HEK293 (cell line): Measurements from ENCODE around the gene PITPNM3.
"Not testable (repeated sequence)": the region's sequence is repeated elsewhere in the genome, so short reads cannot be mapped to it uniquely, and the experiment has no call there.

Source experiments
- CTCF ChIA-PET: fragments of 350-600 bp; formaldehyde crosslinking; extraction: SDS; loops from one replicate; lab custom pipeline; 2021; ENCODE audit warnings: antibody characterized with exemption; lab: Yijun Ruan, JAX
- POLR2A ChIA-PET: fragments of 300-600 bp; formaldehyde crosslinking; extraction: SDS; loops from one replicate; lab custom pipeline; 2020; ENCODE audit warnings: antibody characterized with exemption, inconsistent platforms; lab: Yijun Ruan, JAX
- H3K27ac ChIP-seq: fragments of 200-500 bp; sonication (Bioruptor generic); 2 replicates; pipeline ENCODE4 v1.5.1; 2014; ENCODE audit warnings: low read depth, low read length, control low read depth, inconsistent platforms; ENCODE audit errors: extremely low read depth
- H3K36me3 ChIP-seq, 2 experiments: fragments of 200-500 bp in 1 of 2; sonication (Bioruptor generic) in 1 of 2; 1 replicate in 1 of 2; 2 replicates in 1 of 2; pipeline ENCODE4 v1.5.1; 2014 to 2017; ENCODE audit warnings: inconsistent platforms in 2 of 2, low read length in 2 of 2; ENCODE audit not compliant: control insufficient read depth in 2 of 2, insufficient read depth in 1 of 2
- H3K4me1 ChIP-seq: fragments of 200-500 bp; sonication (Bioruptor generic); 2 replicates; pipeline ENCODE4 v1.5.1; 2014; ENCODE audit warnings: mild to moderate bottlenecking, low read length, inconsistent platforms; ENCODE audit not compliant: control insufficient read depth, insufficient read depth
- H3K4me3 ChIP-seq: 2 replicates; pipeline ENCODE4 v1.5.1; 2011; ENCODE audit warnings: low read depth, mild to moderate bottlenecking, control low read depth, low read length, moderate library complexity
- H3K9me3 ChIP-seq: fragments of 200-500 bp; sonication (Bioruptor generic); 2 replicates; pipeline ENCODE4 v1.5.1; 2014; ENCODE audit warnings: low read depth, low read length, inconsistent platforms; ENCODE audit not compliant: control insufficient read depth, insufficient read depth
- EGR2 ChIP-seq: fragments of 450-650 bp; formaldehyde crosslinking; IDR thresholded peaks from 2 replicates; pipeline ENCODE4 v1.5.1; 2016; ENCODE audit warnings: low read depth, missing biosample characterization, missing genetic modification characterization
- REPIN1 ChIP-seq: fragments of 450-650 bp; formaldehyde crosslinking; IDR thresholded peaks from 2 replicates; pipeline ENCODE4 v1.5.1; 2017; ENCODE audit warnings: missing biosample characterization, missing genetic modification characterization, low read depth
- SCRT1 ChIP-seq: fragments of 450-650 bp; formaldehyde crosslinking; IDR thresholded peaks from 2 replicates; pipeline ENCODE4 v1.5.1; 2016; ENCODE audit warnings: missing biosample characterization, missing genetic modification characterization, borderline replicate concordance
- TRIM28 ChIP-seq: IDR thresholded peaks from 2 replicates; pipeline ENCODE4 v1.6.1; 2011; ENCODE audit warnings: low read length, control low read depth, borderline replicate concordance
- ZFHX2 ChIP-seq: fragments of 450-650 bp; formaldehyde crosslinking; conservative IDR thresholded peaks from 2 replicates; pipeline ENCODE4 v1.5.1; 2016; ENCODE audit warnings: missing biosample characterization, missing genetic modification characterization
- ZNF10 ChIP-seq: fragments of 450-650 bp; formaldehyde crosslinking; IDR thresholded peaks from 2 replicates; pipeline ENCODE4 v1.5.1; 2017; ENCODE audit warnings: missing biosample characterization, missing genetic modification characterization
- ZNF16 ChIP-seq: fragments of 450-650 bp; formaldehyde crosslinking; IDR thresholded peaks from 2 replicates; pipeline ENCODE4 v1.5.1; 2016; ENCODE audit warnings: low read depth, missing biosample characterization, missing genetic modification characterization
- ZNF239 ChIP-seq: fragments of 450-650 bp; formaldehyde crosslinking; IDR thresholded peaks from 2 replicates; pipeline ENCODE4 v1.5.1; 2016; ENCODE audit warnings: missing biosample characterization, missing genetic modification characterization
- ZNF248 ChIP-seq: fragments of 450-650 bp; formaldehyde crosslinking; IDR thresholded peaks from 2 replicates; pipeline ENCODE4 v1.5.1; 2017; ENCODE audit warnings: missing biosample characterization, missing genetic modification characterization
- ZNF280D ChIP-seq: fragments of 450-650 bp; formaldehyde crosslinking; IDR thresholded peaks from 2 replicates; pipeline ENCODE4 v1.5.1; 2016; ENCODE audit warnings: missing biosample characterization, missing genetic modification characterization
- ZNF391 ChIP-seq: fragments of 450-650 bp; formaldehyde crosslinking; IDR thresholded peaks from 2 replicates; pipeline ENCODE4 v1.5.1; 2016; ENCODE audit warnings: low read depth, missing biosample characterization, missing genetic modification characterization, borderline replicate concordance
- ZNF501 ChIP-seq: fragments of 450-650 bp; formaldehyde crosslinking; IDR thresholded peaks from 2 replicates; pipeline ENCODE4 v1.5.1; 2016; ENCODE audit warnings: missing biosample characterization, missing genetic modification characterization
- ZNF580 ChIP-seq: fragments of 450-650 bp; formaldehyde crosslinking; IDR thresholded peaks from 2 replicates; pipeline ENCODE4 v1.5.1; 2016; ENCODE audit warnings: missing biosample characterization, missing genetic modification characterization
- ZNF664 ChIP-seq: fragments of 450-650 bp; formaldehyde crosslinking; IDR thresholded peaks from 2 replicates; pipeline ENCODE4 v1.5.1; 2016; ENCODE audit warnings: missing biosample characterization, missing genetic modification characterization
- ZNF837 ChIP-seq: fragments of 450-650 bp; formaldehyde crosslinking; IDR thresholded peaks from 2 replicates; pipeline ENCODE4 v1.5.1; 2016; ENCODE audit warnings: missing biosample characterization, missing genetic modification characterization
- ZSCAN23 ChIP-seq: fragments of 450-650 bp; formaldehyde crosslinking; IDR thresholded peaks from 2 replicates; pipeline ENCODE4 v1.5.1; 2016; ENCODE audit warnings: missing biosample characterization, missing genetic modification characterization

Gene PITPNM3

GRCh38 chr17:6574687-6575595, 18.6 kb upstream of the PITPNM3 start:
- Histone ChIP-seq H3K4me1 (no peaks in the 10 kb centered on the region), H3K9me3 (no peaks in the 10 kb centered on the region), H3K36me3 (peaks cover 0 to 42% of the 10 kb centered on the region in 2 experiments; a peak in 2 of 3 replicates), H3K27ac (no peak overlapping the region), H3K4me3 (no peak overlapping the region)
- ChIA-PET CTCF (no interaction called here), POLR2A (no interaction called here)
- TF ChIP-seq ZNF580 (tag by site-specific recombination) (no peak), ZNF837 (tag by site-specific recombination) (no peak), ZFHX2 (tag by site-specific recombination) (peak; percentile 91), REPIN1 (tag by site-specific recombination) (no peak), ZNF391 (no peak), EGR2 (tag by site-specific recombination) (peak; percentile 85), ZNF239 (tag by site-specific recombination) (no peak), ZNF248 (tag by site-specific recombination) (no peak)

- Histone ChIP-seq H3K9me3 (no peaks in the 10 kb centered on the region), H3K27ac (no peak overlapping the region), H3K4me1 (no peaks in the 10 kb centered on the region), H3K4me3 (no peak overlapping the region), H3K36me3 (peaks cover 0 to 35% of the 10 kb centered on the region in 2 experiments; a peak in 1 of 3 replicates)
- CTCF ChIA-PET: no interaction called here
- POLR2A ChIA-PET: interaction anchor here (0.9 kb wide), 1 partner anchor 71 kb away, joined by 3 read pairs; no protein-coding TSS in a partner anchor
- 0 out of 2 replicates have a peak, but pooled peaks have one; percentile 43 for TF ChIP-seq ZNF664
- no peak for TF ChIP-seq ZNF16 (tag by site-specific recombination)
Measured at GRCh38 chr17:6573982-6574686, 17.8 kb upstream of the PITPNM3 start.

GRCh38 chr17:6573495-6573894, 17.1 kb upstream of the PITPNM3 start:
- not testable (repeated sequence) for H3K9me3 ChIP-seq
- peaks cover 0 to 28% of the 10 kb centered on the region in 2 experiments; a peak in 1 of 3 replicates for H3K36me3 ChIP-seq
- peak; percentile 46; the same call in 1 of the 2 replicates for TF ChIP-seq EGR2 (tag by site-specific recombination)
- TF ChIP-seq ZFHX2 (tag by site-specific recombination): peak; percentile 60
- TF ChIP-seq, all 188 proteins: peak for 2; not testable (repeated sequence) for 186
- H3K4me1 ChIP-seq, CTCF ChIA-PET, H3K27ac ChIP-seq, H3K4me3 ChIP-seq: not testable (repeated sequence)
- POLR2A ChIA-PET: interaction anchor here (0.9 kb wide), 1 partner anchor 70 kb away, joined by 3 read pairs; no protein-coding TSS in a partner anchor

GRCh38 chr17:6572972-6573370, 16.6 kb upstream of the PITPNM3 start:
- Histone ChIP-seq H3K9me3 (no peaks in the 10 kb centered on the region), H3K27ac (no peak overlapping the region), H3K36me3 (peaks cover 0 to 23% of the 10 kb centered on the region in 2 experiments; a peak in 1 of 3 replicates), H3K4me1 (no peaks in the 10 kb centered on the region), H3K4me3 (no peak overlapping the region)
- TF ChIP-seq TRIM28 (no peak), SCRT1 (no peak), ZNF10 (tag by site-specific recombination) (no peak), ZSCAN23 (no peak), ZNF280D (tag by site-specific recombination) (no peak), ZNF501 (tag by site-specific recombination) (no peak)
- POLR2A ChIA-PET: interaction anchor here (0.9 kb wide), 1 partner anchor 70 kb away, joined by 3 read pairs; no protein-coding TSS in a partner anchor
- CTCF ChIA-PET: no interaction called here
